ENCODE results near the gene ABCG5.

ABCG5 gene

DNA sequence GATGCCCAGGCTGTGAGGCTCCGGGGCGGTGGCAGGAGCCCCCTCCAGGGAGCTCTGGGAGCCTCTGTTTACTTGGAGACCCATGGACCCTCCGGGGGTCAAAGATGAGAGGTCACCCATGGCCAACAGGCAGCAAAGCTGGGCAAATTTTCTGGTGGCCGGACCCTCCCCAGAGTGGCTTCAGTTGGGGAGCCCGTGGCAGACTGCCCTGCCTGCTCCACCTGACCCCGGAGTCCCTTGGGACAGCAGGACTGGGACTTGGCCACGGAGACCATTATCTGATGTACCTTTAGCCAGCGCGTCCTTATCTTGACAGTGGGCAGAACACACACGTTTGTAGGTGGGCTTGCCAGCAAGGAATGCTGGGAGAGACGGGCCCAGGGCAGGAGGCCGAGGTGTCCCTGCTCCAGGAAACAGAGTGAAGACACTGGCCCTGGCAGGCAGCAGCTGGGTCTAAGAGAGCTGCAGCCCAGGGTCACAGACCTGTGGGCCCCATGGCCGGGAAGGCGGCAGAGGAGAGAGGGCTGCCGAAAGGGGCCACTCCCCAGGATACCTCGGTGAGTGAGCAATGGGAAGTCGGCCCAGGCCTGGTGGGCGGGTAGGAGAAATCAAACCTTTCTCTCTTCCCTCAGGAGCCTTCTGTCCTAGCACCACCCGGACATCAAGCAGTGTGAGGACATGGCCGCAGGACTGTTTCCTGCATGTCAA is at the start of gene ABCG5, which contains the start of gene ABCG8:
Gene ABCG5, minus strand, starts transcription at position 280 of the 708 bp plus-strand sequence. Its CDS starts 160 bp downstream, at position 120.
Gene ABCG8, plus strand, starts transcription at position 412 of the 708 bp plus-strand sequence. Its CDS starts 83 bp downstream, at position 495.
- TF ChIP-seq, protein P1, sequence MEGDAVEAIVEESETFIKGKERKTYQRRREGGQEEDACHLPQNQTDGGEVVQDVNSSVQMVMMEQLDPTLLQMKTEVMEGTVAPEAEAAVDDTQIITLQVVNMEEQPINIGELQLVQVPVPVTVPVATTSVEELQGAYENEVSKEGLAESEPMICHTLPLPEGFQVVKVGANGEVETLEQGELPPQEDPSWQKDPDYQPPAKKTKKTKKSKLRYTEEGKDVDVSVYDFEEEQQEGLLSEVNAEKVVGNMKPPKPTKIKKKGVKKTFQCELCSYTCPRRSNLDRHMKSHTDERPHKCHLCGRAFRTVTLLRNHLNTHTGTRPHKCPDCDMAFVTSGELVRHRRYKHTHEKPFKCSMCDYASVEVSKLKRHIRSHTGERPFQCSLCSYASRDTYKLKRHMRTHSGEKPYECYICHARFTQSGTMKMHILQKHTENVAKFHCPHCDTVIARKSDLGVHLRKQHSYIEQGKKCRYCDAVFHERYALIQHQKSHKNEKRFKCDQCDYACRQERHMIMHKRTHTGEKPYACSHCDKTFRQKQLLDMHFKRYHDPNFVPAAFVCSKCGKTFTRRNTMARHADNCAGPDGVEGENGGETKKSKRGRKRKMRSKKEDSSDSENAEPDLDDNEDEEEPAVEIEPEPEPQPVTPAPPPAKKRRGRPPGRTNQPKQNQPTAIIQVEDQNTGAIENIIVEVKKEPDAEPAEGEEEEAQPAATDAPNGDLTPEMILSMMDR (IDR thresholded peaks at IDR 0.05; ENCODE audit: insufficient read depth, low read depth, low read length, missing control alignments), result no peak
- no peak within 1 kb of the TSS for H3K4me3 ChIP-seq (ENCODE audit: low read depth, low read length)
- no peak for DNase-seq (ENCODE audit: low read depth)

DNA sequence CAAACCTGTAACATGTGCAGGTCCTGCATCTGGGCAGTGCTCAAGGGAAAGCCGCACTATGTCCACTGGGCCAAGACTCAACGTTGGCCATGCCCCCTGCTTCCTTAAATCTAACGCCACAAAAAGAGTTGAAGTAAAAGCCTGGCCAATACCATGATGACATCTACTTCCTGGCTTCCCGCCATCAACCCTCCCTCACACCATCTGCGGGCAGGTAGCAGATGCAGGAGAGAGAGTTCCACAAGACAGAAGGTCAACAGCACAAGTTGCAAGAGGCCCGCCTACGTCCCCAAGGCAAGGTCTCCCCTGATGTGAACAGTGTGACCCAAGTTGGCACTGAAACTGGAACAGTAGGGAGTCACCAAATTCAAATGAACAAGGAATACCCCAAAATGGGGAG is 48.5 kb upstream of the ABCG5 start:
- DNase-seq (ENCODE audit: low read depth), result no peak
- no peak overlapping the region for H3K4me3 ChIP-seq (ENCODE audit: low read depth, low read length)
- TF ChIP-seq, protein P1 (IDR thresholded peaks at IDR 0.05; ENCODE audit: insufficient read depth, low read depth, low read length, missing control alignments), result no peak

DNA sequence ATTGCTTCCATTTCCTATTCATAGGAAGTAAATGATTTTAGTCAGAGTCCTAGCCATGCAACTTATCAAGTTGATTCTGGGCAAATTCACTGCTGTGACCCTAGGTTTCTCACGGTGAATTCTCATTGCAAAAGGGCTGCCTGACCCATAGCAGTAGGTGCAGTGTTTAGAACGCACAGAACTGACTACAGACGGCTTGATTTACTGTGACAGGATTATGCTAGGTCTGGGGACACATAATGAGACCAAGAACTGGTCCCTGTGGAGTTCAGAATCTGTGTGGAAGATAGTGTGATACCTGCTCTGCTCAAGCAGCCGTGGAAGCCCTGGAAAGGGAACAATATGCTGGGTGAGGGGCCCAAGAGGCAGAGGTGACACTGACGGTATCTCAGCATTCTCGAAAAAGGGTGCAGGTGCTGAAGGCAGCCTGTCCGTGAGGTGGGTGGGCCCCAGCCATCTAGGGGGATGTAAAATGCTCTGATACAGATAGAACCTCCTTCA is 46.5 kb upstream of the ABCG5 start:
- TF ChIP-seq, protein P1 (IDR thresholded peaks at IDR 0.05; ENCODE audit: insufficient read depth, low read depth, low read length, missing control alignments), result no peak
- no peak overlapping the region for H3K4me3 ChIP-seq (ENCODE audit: low read depth, low read length)
- DNase-seq (ENCODE audit: low read depth), result no peak

DNA sequence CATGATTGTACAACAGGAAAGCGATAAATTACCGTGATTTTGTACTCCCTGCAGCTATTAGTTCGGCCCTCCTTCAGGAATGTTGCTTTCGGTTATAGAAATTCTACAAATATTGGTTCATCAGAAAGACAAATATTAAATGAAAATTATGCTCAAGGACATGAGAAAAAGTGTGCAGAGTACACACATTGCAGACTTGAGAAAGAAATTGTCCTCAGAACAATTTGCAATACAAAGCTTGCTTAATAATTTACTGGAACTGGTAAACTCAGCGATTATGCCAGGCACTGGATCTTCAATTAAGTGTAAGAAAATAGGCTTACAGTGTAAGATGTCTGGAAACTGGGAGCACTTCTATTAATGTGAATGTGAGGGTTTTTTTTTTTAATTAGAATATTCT is 46.0 kb upstream of the ABCG5 start:
- TF ChIP-seq, protein P1 (IDR thresholded peaks at IDR 0.05; ENCODE audit: insufficient read depth, low read depth, low read length, missing control alignments), result no peak
- H3K4me3 ChIP-seq (ENCODE audit: low read depth, low read length), result no peak overlapping the region
- no peak for DNase-seq (ENCODE audit: low read depth)

DNA sequence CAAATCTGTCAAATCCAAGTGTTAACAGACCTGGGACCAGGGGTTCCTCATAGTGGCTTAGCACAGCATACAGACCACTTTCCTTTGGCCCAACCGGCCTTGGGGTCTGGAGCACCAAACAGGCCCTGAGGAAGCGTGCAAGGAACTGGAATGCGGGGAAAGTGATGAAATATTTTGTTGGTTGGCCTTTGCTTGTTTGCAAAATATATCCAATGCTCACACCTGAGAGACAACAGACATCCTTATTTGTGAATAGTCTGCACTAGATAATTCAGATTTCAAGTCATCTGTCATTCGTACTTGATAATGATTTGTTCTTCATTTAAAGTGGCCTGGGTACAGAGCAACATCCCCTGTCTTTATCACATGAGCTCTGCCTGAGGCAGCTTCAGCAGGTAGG is 43.7 kb upstream of the ABCG5 start:
- H3K4me3 ChIP-seq (ENCODE audit: low read depth, low read length), result no peak overlapping the region
- TF ChIP-seq, protein P1 (IDR thresholded peaks at IDR 0.05; ENCODE audit: insufficient read depth, low read depth, low read length, missing control alignments), result no peak
- DNase-seq (ENCODE audit: low read depth), result no peak

DNA sequence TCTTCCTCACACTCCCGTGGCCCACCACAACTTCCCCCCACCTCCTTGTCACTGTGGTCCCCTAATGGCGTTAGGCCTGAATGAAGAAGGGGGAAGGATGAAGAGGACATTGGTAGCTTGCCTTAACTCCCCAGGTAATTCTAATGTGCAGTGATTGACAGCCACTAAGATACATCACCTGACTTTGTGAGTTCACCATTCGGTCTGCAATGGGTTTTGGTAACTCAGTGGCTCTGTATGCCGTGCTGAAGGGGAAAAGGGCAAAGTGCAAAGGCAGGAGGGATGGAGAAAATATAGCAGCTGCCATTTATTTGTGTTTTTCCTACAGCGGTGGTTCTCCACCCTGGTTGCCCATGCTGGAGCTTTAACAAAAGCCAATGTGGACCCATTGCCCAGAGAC is 42.3 kb upstream of the ABCG5 start:
- no peak overlapping the region for H3K4me3 ChIP-seq (ENCODE audit: low read depth, low read length)
- TF ChIP-seq, protein P1 (IDR thresholded peaks at IDR 0.05; ENCODE audit: insufficient read depth, low read depth, low read length, missing control alignments), result no peak
- no peak for DNase-seq (ENCODE audit: low read depth)

Data from GM12865 (cell line).